GM19238 (cell line): ENCODE data around the gene MAN1A1.

Experiments used
- DNase-seq: peaks from one replicate; pipeline ENCODE4 v3.0.0; 2011; ENCODE audit warnings: low spot score; ENCODE audit not compliant: insufficient read length

The MAN1A1 gene

GRCh38 chr6:119240257-119241110 lies 109.1 kb downstream of the MAN1A1 start:
- DNase-seq: no peak

GRCh38 chr6:119237177-119237715 lies 112.3 kb downstream of the MAN1A1 start:
- DNase-seq: no peak

GRCh38 chr6:119234941-119235340 lies 114.6 kb downstream of the MAN1A1 start:
- no peak for DNase-seq

- no peak for DNase-seq
These were observed 115.1 kb downstream of the MAN1A1 start for GRCh38 chr6:119234457-119234856.

- no peak for DNase-seq
These were observed 116.1 kb downstream of the MAN1A1 start for GRCh38 chr6:119233312-119233984.

- DNase-seq: no peak
These were observed 118.2 kb downstream of the MAN1A1 start for GRCh38 chr6:119231394-119231793.

GRCh38 chr6:119230160-119230559 lies 119.4 kb downstream of the MAN1A1 start:
- no peak for DNase-seq

- no peak for DNase-seq
These were observed 122.2 kb downstream of the MAN1A1 start for GRCh38 chr6:119227377-119227776.

- DNase-seq: no peak
These were observed 123.5 kb downstream of the MAN1A1 start for GRCh38 chr6:119226089-119226488.

GRCh38 chr6:119224095-119224701 lies 125.4 kb downstream of the MAN1A1 start:
- DNase-seq: no peak

GRCh38 chr6:119220452-119220851 lies 129.1 kb downstream of the MAN1A1 start:
- no peak for DNase-seq

- no peak for DNase-seq
These were observed 131.0 kb downstream of the MAN1A1 start for GRCh38 chr6:119218548-119218947.

- no peak for DNase-seq
These were observed 133.5 kb downstream of the MAN1A1 start for GRCh38 chr6:119215885-119216590.

GRCh38 chr6:119215309-119215708 lies 134.3 kb downstream of the MAN1A1 start:
- DNase-seq: no peak

- no peak for DNase-seq
These were observed 139.0 kb downstream of the MAN1A1 start for GRCh38 chr6:119210596-119210995.

- DNase-seq: no peak
These were observed 139.9 kb downstream of the MAN1A1 start for GRCh38 chr6:119209452-119210205.

- no peak for DNase-seq
These were observed 141.4 kb downstream of the MAN1A1 start for GRCh38 chr6:119207971-119208725.

GRCh38 chr6:119207327-119207726 lies 142.2 kb downstream of the MAN1A1 start:
- no peak for DNase-seq

- no peak for DNase-seq
These were observed 143.5 kb downstream of the MAN1A1 start for GRCh38 chr6:119205911-119206618.
